H1 (cell line): Measurements from ENCODE around the gene USH1C. TPM values are rescaled to one million over a fixed set of nuclear protein-coding genes. Genes with fewer than 3 reads are reported as not detected.

Experiments used
- CTCF ChIA-PET: fragments of 300-600 bp; sonication (Branson Sonifier 250); formaldehyde crosslinking; loops from one replicate; lab custom pipeline; 2021; ENCODE audit not compliant: partially characterized antibody; lab: Charles Lee
- POLR2A ChIA-PET: fragments of 300-600 bp; sonication (Branson Sonifier 250); formaldehyde crosslinking; loops from one replicate; lab custom pipeline; 2021; ENCODE audit warnings: inconsistent platforms; ENCODE audit not compliant: partially characterized antibody; lab: Charles Lee
- DNase-seq, 2 experiments: peaks; one replicate each; pipeline versions ENCODE4 v3.0.0 to v3.0.0-alpha.2; 2010 to 2022; ENCODE audit warnings: low spot score in 2 of 2, low read depth in 1 of 2, mixed read lengths in 1 of 2
- FAIRE-seq: peaks from 2 replicates; lab custom pipeline; 2011; peaks lifted over from hg19 to GRCh38; lab: Jason Lieb, UNC
- H2AFZ ChIP-seq: 2 replicates; pipeline ENCODE4 v1.8.1; 2012; ENCODE audit warnings: low read length, inconsistent platforms
- H2AK5ac ChIP-seq: 2 replicates; pipeline ENCODE4 v1.6.1; 2013; ENCODE audit warnings: low read depth, low read length
- H2BK120ac ChIP-seq: replicated peaks from 2 replicates; pipeline ENCODE3; 2013; ENCODE audit warnings: low read depth, low read length, inconsistent platforms
- H2BK12ac ChIP-seq: 2 replicates; pipeline ENCODE4 v1.6.1; 2013; ENCODE audit warnings: low read depth, low read length
- H2BK15ac ChIP-seq: 2 replicates; pipeline ENCODE4 v1.6.1; 2013; ENCODE audit warnings: low read length
- H2BK20ac ChIP-seq: 2 replicates; pipeline ENCODE4 v1.6.1; 2013; ENCODE audit warnings: low read length
- H2BK5ac ChIP-seq: 2 replicates; pipeline ENCODE4 v1.6.1; 2013; ENCODE audit warnings: low read depth, low read length
- H3K14ac ChIP-seq: 2 replicates; pipeline ENCODE4 v1.6.1; 2013; ENCODE audit warnings: inconsistent platforms; ENCODE audit not compliant: insufficient read length
- H3K18ac ChIP-seq: 2 replicates; pipeline ENCODE4 v1.6.1; 2013; ENCODE audit warnings: low read length; ENCODE audit errors: extremely low read depth
- H3K23ac ChIP-seq: 2 replicates; pipeline ENCODE4 v1.6.1; 2013; ENCODE audit warnings: inconsistent platforms; ENCODE audit not compliant: insufficient read length
- H3K23me2 ChIP-seq: 2 replicates; pipeline ENCODE4 v1.6.1; 2013; ENCODE audit warnings: low read depth, low read length
- H3K27ac ChIP-seq: 2 replicates; pipeline ENCODE4 v1.6.1; 2011; ENCODE audit warnings: low read depth, low read length, inconsistent platforms
- H3K27me3 ChIP-seq, 4 experiments: replicated peaks in 1 of 4; 1 replicate in 1 of 4; 2 replicates in 3 of 4; pipeline versions ENCODE4 v1.6.1 to v1.8.1; 2011 to 2013; ENCODE audit warnings: low read length in 3 of 4, mild to moderate bottlenecking in 3 of 4, inconsistent platforms in 2 of 4, mixed read lengths in 2 of 4, moderate library complexity in 1 of 4; ENCODE audit not compliant: control insufficient read depth in 3 of 4, insufficient read depth in 3 of 4; ENCODE audit errors: extremely low read depth in 1 of 4
- H3K36me3 ChIP-seq, 4 experiments: 2 replicates each; pipeline versions ENCODE4 v1.6.1 to v1.8.1; 2011 to 2013; ENCODE audit warnings: mild to moderate bottlenecking in 4 of 4, low read length in 3 of 4, moderate library complexity in 2 of 4, control low read depth in 1 of 4, inconsistent platforms in 1 of 4; ENCODE audit not compliant: insufficient read depth in 4 of 4, control insufficient read depth in 2 of 4
- H3K4ac ChIP-seq: replicated peaks from 2 replicates; pipeline ENCODE3; 2013; ENCODE audit warnings: low read length, low read depth, mixed read lengths, inconsistent platforms; ENCODE audit not compliant: insufficient read length
- H3K4me1 ChIP-seq, 4 experiments: replicated peaks in 1 of 4; 1 replicate in 1 of 4; 2 replicates in 3 of 4; pipeline versions ENCODE4 v1.6.1 to v1.8.1; 2011 to 2013; ENCODE audit warnings: low read length in 3 of 4, inconsistent platforms in 2 of 4, mixed read lengths in 1 of 4; ENCODE audit not compliant: insufficient read depth in 4 of 4, control insufficient read depth in 3 of 4
- H3K4me2 ChIP-seq, 2 experiments: 2 replicates each; pipeline versions ENCODE4 v1.6.1 to v1.8.1; 2011 to 2013; ENCODE audit warnings: low read depth in 2 of 2, low read length in 2 of 2, control low read depth in 1 of 2, inconsistent platforms in 1 of 2, mild to moderate bottlenecking in 1 of 2; ENCODE audit not compliant: insufficient read depth in 1 of 2
- H3K4me3 ChIP-seq, 4 experiments: fragments of 200-600, 300-600 bp in 1 of 4; sonication (generic), shearing (Covaris generic), sonication (Bioruptor Twin) in 1 of 4; 2 replicates each; pipeline versions ENCODE4 v1.5.1 to v1.8.1; 2011 to 2016; ENCODE audit warnings: low read length in 4 of 4, low read depth in 3 of 4, control low read depth in 2 of 4, inconsistent platforms in 2 of 4, mild to moderate bottlenecking in 2 of 4, mixed read lengths in 1 of 4, moderate library complexity in 1 of 4; ENCODE audit not compliant: insufficient read depth in 2 of 4; ENCODE audit errors: extremely low read depth in 1 of 4
- H3K56ac ChIP-seq: replicated peaks from 2 replicates; pipeline ENCODE3; 2013; ENCODE audit warnings: low read depth, mild to moderate bottlenecking, mixed read lengths, low read length, inconsistent platforms; ENCODE audit not compliant: insufficient read length
- H3K79me1 ChIP-seq: 2 replicates; pipeline ENCODE4 v1.6.1; 2013; ENCODE audit warnings: low read depth, low read length, control low read depth
- H3K79me2 ChIP-seq, 2 experiments: 2 replicates each; pipeline versions ENCODE4 v1.6.1 to v1.8.1; 2012 to 2013; ENCODE audit warnings: low read length in 2 of 2, mild to moderate bottlenecking in 2 of 2, inconsistent platforms in 1 of 2; ENCODE audit not compliant: insufficient read depth in 2 of 2, control insufficient read depth in 1 of 2
- H3K9ac ChIP-seq, 4 experiments: replicated peaks in 1 of 4; 1 replicate in 1 of 4; 2 replicates in 3 of 4; pipeline versions ENCODE4 v1.6.1 to v1.8.1; 2011 to 2013; ENCODE audit warnings: low read depth in 3 of 4, low read length in 3 of 4, control low read depth in 2 of 4, mild to moderate bottlenecking in 2 of 4, moderate library complexity in 2 of 4, inconsistent platforms in 1 of 4; ENCODE audit errors: extremely low read depth in 1 of 4
- H3K9me3 ChIP-seq, 2 experiments: 2 replicates each; pipeline versions ENCODE4 v1.6.1 to v1.8.1; 2012 to 2013; ENCODE audit warnings: mild to moderate bottlenecking in 2 of 2, moderate library complexity in 2 of 2, control low read depth in 1 of 2, inconsistent platforms in 1 of 2, low read depth in 1 of 2, low read length in 1 of 2, mixed read lengths in 1 of 2; ENCODE audit not compliant: insufficient read depth in 2 of 2
- H4K20me1 ChIP-seq, 2 experiments: replicated peaks in 1 of 2; 2 replicates each; pipeline versions ENCODE3 to v1.8.1; 2011 to 2013; ENCODE audit warnings: inconsistent platforms in 2 of 2, low read length in 2 of 2, mild to moderate bottlenecking in 1 of 2; ENCODE audit not compliant: insufficient read depth in 2 of 2, control insufficient read depth in 1 of 2
- H4K5ac ChIP-seq: 2 replicates; pipeline ENCODE4 v1.6.1; 2013; ENCODE audit warnings: low read length, low read depth, mixed read lengths, inconsistent platforms; ENCODE audit not compliant: insufficient read length
- H4K8ac ChIP-seq: 2 replicates; pipeline ENCODE4 v1.8.0; 2013; ENCODE audit warnings: mild to moderate bottlenecking, moderate library complexity, low read length, inconsistent platforms; ENCODE audit not compliant: insufficient read depth; ENCODE audit errors: extremely low read depth
- H4K91ac ChIP-seq: replicated peaks from 2 replicates; pipeline ENCODE3; 2013; ENCODE audit warnings: low read length, mixed read lengths, inconsistent platforms; ENCODE audit not compliant: insufficient read length
- KDM1A ChIP-seq: fragments of 200-600, 300-600 bp; sonication (generic); IDR thresholded peaks from 2 replicates; pipeline ENCODE4 v1.7.1; 2016; ENCODE audit warnings: mild to moderate bottlenecking, low read length, borderline replicate concordance
- WGBS, 2 experiments: shearing (Covaris generic) in 1 of 2; methylation state at CpG; one replicate each; pipeline versions ENCODE4 v1.1.6 to v1.1.7; 2013 to 2015; ENCODE audit warnings: low lambda C conversion rate in 2 of 2, mixed read lengths in 2 of 2, inconsistent platforms in 1 of 2, low coverage in 1 of 2, missing lambda C conversion rate in 1 of 2; ENCODE audit not compliant: insufficient replicate concordance in 2 of 2, insufficient coverage in 1 of 2, insufficient read length in 1 of 2; ENCODE audit errors: extremely low coverage in 1 of 2, missing lambda C conversion rate in 1 of 2; 5-methylcytosine and 5-hydroxymethylcytosine counted together
- polyA plus RNA-seq, 7 experiments: library from polyadenylated mRNA; depleted of rRNA in 3 of 7; stranded (reverse) in 5 of 7; unstranded in 2 of 7; fragments of >200 nt in 5 of 7; fragments of 200-250 nt in 2 of 7; gene quantifications; 1 replicate in 5 of 7; 2 replicates in 1 of 7; 4 replicates in 1 of 7; pipeline versions ENCODE4 v1.2.1 to v1.2.3, GENCODE V29; 2011 to 2013; ENCODE audit warnings: missing spikeins in 2 of 7, mixed read lengths in 2 of 7
- total RNA-seq: library from RNA; stranded (reverse); fragmentation: NEBNext Ultra II Directional; extraction: Animal tissue kit (Norgen Biotek cat#: 25700); gene quantifications from 2 replicates; pipeline ENCODE4 v1.2.1, GENCODE V29; 2021

USH1C gene
- total and polyA plus RNA-seq, 2 of the 8 experiments (the other 6 are each of a cell fraction or from before 2014, with no cell fraction given), result 1.3 to 1.6 TPM

DNA sequence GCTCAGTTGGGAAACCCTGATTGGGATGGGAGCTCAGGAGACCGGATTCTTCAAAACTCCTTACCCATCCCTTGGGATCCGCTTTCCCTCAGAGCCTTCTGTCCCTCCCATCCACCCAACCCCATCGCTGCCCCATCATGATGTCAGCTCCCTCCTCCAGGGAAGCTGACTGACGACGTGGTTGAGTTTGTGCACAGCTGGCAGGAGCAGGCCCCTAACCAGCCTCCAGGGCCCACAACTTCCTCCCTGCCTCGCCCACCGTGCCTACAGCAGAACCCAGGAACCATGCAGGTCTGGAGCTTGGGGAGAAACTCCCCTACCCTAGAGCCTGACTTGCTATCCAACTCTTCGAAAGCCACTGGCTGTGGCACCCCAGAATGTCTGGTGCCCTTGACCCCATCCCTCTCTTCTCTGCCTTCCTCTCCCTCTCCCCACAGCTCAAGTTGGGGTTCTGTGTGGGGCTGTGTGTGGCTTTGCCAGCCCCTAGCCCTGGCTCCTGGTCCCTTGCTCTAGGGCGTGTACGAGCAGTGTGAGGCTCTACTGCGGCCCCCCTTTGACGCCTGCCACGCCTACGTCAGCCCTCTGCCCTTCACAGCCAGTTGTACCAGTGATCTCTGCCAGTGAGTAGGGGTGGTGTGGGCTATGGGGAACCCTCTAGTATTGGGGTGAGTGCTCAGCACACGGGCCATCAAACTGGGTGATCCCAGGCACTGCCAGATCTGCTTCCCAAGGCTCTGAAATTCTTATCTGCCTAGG, 14.0 kb upstream of the USH1C start:
- Histone ChIP-seq H4K20me1 (no peaks in the 10 kb centered on the region), H3K4ac (no peak overlapping the region), H4K5ac (no peak overlapping the region), H4K91ac (no peak overlapping the region), H4K8ac (no peak overlapping the region; the same call in 1 of the 2 replicates), H3K4me3 (no peak overlapping the region), H3K79me2 (no peaks in the 10 kb centered on the region), H3K4me1 (no peaks in the 10 kb centered on the region), H2AFZ (no peak overlapping the region), H3K14ac (no peak overlapping the region), H2AK5ac (no peak overlapping the region), H3K18ac (no peak overlapping the region), H3K27me3 (no peaks in the 10 kb centered on the region), H3K23ac (no peak overlapping the region), H2BK20ac (no peak overlapping the region), H3K23me2 (no peaks in the 10 kb centered on the region; the same call in 1 of the 2 replicates), H2BK15ac (no peak overlapping the region), H3K9me3 (no peaks in the 10 kb centered on the region), H2BK5ac (no peak overlapping the region), H3K9ac (no peak overlapping the region), H3K56ac (no peak overlapping the region), H2BK12ac (no peak overlapping the region), H3K79me1 (no peaks in the 10 kb centered on the region), H3K36me3 (no peaks in the 10 kb centered on the region), H2BK120ac (no peak overlapping the region), H3K4me2 (no peak overlapping the region), H3K27ac (no peak overlapping the region)
- DNase-seq, result no peak
- no peak for TF ChIP-seq KDM1A
- ChIA-PET POLR2A (no interaction called here), CTCF (interaction anchor here (0.9 to 9.4 kb wide), 4 partner anchors 8 to 173 kb away, joined by 3 to 98 read pairs (median 28); partner anchors contain the start of gene OTOG)
- WGBS, 2 experiments, result 84% methylated on average over 15 of the region's 15 CpGs; no CpG with 5 or more reads in 1 of the 2 experiments
- FAIRE-seq, result no peak
